HL-60 (cell line): ENCODE measurements around the gene SLFN14.

ENCODE experiments used
- DNase-seq, 2 experiments: peaks; one replicate each; pipeline ENCODE4 v3.0.0-alpha.2; 2010 to 2020; ENCODE audit warnings: low read depth in 1 of 2, low spot score in 1 of 2
- H3K27ac ChIP-seq: fragments of 250-450 bp; sonication (Bioruptor Pico); replicated peaks from 2 replicates; pipeline ENCODE4 v1.5.1; 2020; ENCODE audit warnings: mild to moderate bottlenecking, moderate library complexity
- H3K27me3 ChIP-seq: fragments of 250-450 bp; sonication (Bioruptor Pico); 2 replicates; pipeline ENCODE4 v1.5.1; 2021; ENCODE audit warnings: mild to moderate bottlenecking, moderate library complexity; ENCODE audit not compliant: insufficient read depth, poor library complexity, severe bottlenecking
- H3K4me3 ChIP-seq: replicated peaks from 2 replicates; pipeline ENCODE4 v1.5.1; 2011; ENCODE audit warnings: mild to moderate bottlenecking, control low read depth, low read length; ENCODE audit not compliant: insufficient read depth
- CTCF ChIP-seq: IDR thresholded peaks from one replicate; pipeline ENCODE4 v1.5.1; 2011; ENCODE audit warnings: low read length, control low read depth, inconsistent platforms; ENCODE audit not compliant: insufficient read depth
- GABPA ChIP-seq: IDR thresholded peaks from 2 replicates; pipeline ENCODE4 v1.6.1; 2012; ENCODE audit warnings: low read depth
- POLR2AphosphoS5 ChIP-seq: IDR thresholded peaks from 2 replicates; pipeline ENCODE4 v1.6.1; 2012; ENCODE audit warnings: low read depth
- REST ChIP-seq: IDR thresholded peaks from 2 replicates; pipeline ENCODE4 v1.6.1; 2012; ENCODE audit warnings: low read depth; ENCODE audit not compliant: insufficient replicate concordance
- SPI1 ChIP-seq: IDR thresholded peaks from 2 replicates; pipeline ENCODE4 v1.6.1; 2012; ENCODE audit warnings: low read depth, mild to moderate bottlenecking, borderline replicate concordance

Gene SLFN14

GRCh38 chr17:35605678-35606077 is 45.1 kb upstream of the SLFN14 start:
- H3K4me3 ChIP-seq = no peak overlapping the region
- no peak for TF ChIP-seq SPI1
- TF ChIP-seq GABPA = no peak
- no peak for TF ChIP-seq POLR2AphosphoS5
- TF ChIP-seq REST = no peak
- no peak for TF ChIP-seq CTCF
- DNase-seq = no peak
- H3K27ac ChIP-seq = no peak overlapping the region
- H3K27me3 ChIP-seq = no peaks in the 10 kb centered on the region

- no peak for DNase-seq
- TF ChIP-seq GABPA = no peak
- no peak for TF ChIP-seq POLR2AphosphoS5
- TF ChIP-seq CTCF = no peak
- no peak for TF ChIP-seq REST
- TF ChIP-seq SPI1 = no peak
- no peaks in the 10 kb centered on the region for H3K27me3 ChIP-seq
- H3K4me3 ChIP-seq = no peak overlapping the region
- H3K27ac ChIP-seq = no peak overlapping the region
Observed at GRCh38 chr17:35603674-35604073, 43.1 kb upstream of the SLFN14 start.

- no peaks in the 10 kb centered on the region for H3K27me3 ChIP-seq
- H3K4me3 ChIP-seq = no peak overlapping the region
- H3K27ac ChIP-seq = no peak overlapping the region
- DNase-seq = no peak
- TF ChIP-seq SPI1 (no peak), REST (no peak), CTCF (no peak)
Observed at GRCh38 chr17:35597604-35598003, 37.0 kb upstream of the SLFN14 start.
